C4-2B (cell line): ENCODE data around the gene FSIP1.
A peak's percentile ranks its signal among the peaks of the same experiment; 100 is the strongest.

Experiments used
- H3K27ac ChIP-seq: fragments of 450-650 bp; 2 replicates; pipeline ENCODE4 v1.5.1; 2017
- CTCF ChIP-seq: fragments of 450-650 bp; conservative IDR thresholded peaks from 2 replicates; pipeline ENCODE4 v1.5.1; 2017; ENCODE audit warnings: mild to moderate bottlenecking
- ZFX ChIP-seq: fragments of 450-650 bp; IDR thresholded peaks from 2 replicates; pipeline ENCODE4 v1.6.1; 2017

The FSIP1 gene

GRCh38 chr15:39629371-39629770, 153.3 kb downstream of the FSIP1 start:
- TF ChIP-seq CTCF (no peak), ZFX (no peak)
- peak overlapping the region; percentile 64 for H3K27ac ChIP-seq

GRCh38 chr15:39628546-39629257, 153.9 kb downstream of the FSIP1 start:
- H3K27ac ChIP-seq = peak overlapping the region; percentile 64
- TF ChIP-seq ZFX (no peak), CTCF (no peak)

GRCh38 chr15:39628144-39628508, 154.5 kb downstream of the FSIP1 start:
- H3K27ac ChIP-seq = 0 out of 2 replicates have a peak overlapping the region, but pooled peaks have one; percentile 4
- TF ChIP-seq ZFX = no peak
- TF ChIP-seq CTCF = peak; percentile 34

- TF ChIP-seq ZFX (no peak), CTCF (no peak)
- 0 out of 2 replicates have a peak overlapping the region, but pooled peaks have one; percentile 4 for H3K27ac ChIP-seq
Measured at GRCh38 chr15:39627451-39628143, 155.0 kb downstream of the FSIP1 start.

GRCh38 chr15:39625856-39626255, 156.8 kb downstream of the FSIP1 start:
- TF ChIP-seq ZFX (no peak), CTCF (no peak)
- no peak overlapping the region for H3K27ac ChIP-seq

- no peak for TF ChIP-seq ZFX
- no peak for TF ChIP-seq CTCF
- no peak overlapping the region for H3K27ac ChIP-seq
Measured at GRCh38 chr15:39625451-39625850, 157.2 kb downstream of the FSIP1 start.

- H3K27ac ChIP-seq = no peak overlapping the region
- TF ChIP-seq ZFX (no peak), CTCF (no peak)
Measured at GRCh38 chr15:39624806-39625205, 157.8 kb downstream of the FSIP1 start.
